Fibroblast of lung (primary cell): ENCODE results near the gene QSOX1.

Experiments
- EZH2 ChIP-seq: IDR thresholded peaks from 2 replicates; pipeline ENCODE4 v1.5.1; 2012; ENCODE audit warnings: low read length, control low read depth, mild to moderate bottlenecking; ENCODE audit errors: missing control alignments
- TF ChIP-seq, protein P1 (sequence below), 2 donors: IDR thresholded peaks in 1 of 2; conservative IDR thresholded peaks in 1 of 2; 1 replicate in 1 of 2; 2 replicates in 1 of 2; pipeline ENCODE4 v1.5.1; 2011 to 2012; ENCODE audit warnings: low read length in 2 of 2, control low read depth in 1 of 2, inconsistent platforms in 1 of 2, low read depth in 1 of 2, mild to moderate bottlenecking in 1 of 2

DNA sequence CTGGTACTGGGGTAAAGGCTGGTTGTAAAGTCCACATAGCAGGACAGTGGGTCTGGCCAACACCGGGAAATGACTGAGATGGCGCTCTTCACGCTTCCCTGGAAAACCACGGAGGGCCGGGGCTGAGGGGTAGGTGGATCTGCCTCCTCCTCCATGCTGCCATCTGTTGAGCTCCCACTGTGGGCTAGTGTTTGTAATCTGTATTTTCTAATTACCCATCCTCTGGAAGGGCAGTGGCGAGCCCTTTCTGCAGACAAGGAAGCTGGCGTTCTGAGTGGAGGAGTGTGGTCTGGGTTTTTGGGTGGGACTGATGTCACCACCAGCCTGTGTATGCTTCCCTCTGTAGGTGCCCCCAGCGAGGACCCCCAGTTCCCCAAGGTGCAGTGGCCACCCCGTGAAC lies 41.2 kb downstream of the QSOX1 start:
- TF ChIP-seq, protein P1, sequence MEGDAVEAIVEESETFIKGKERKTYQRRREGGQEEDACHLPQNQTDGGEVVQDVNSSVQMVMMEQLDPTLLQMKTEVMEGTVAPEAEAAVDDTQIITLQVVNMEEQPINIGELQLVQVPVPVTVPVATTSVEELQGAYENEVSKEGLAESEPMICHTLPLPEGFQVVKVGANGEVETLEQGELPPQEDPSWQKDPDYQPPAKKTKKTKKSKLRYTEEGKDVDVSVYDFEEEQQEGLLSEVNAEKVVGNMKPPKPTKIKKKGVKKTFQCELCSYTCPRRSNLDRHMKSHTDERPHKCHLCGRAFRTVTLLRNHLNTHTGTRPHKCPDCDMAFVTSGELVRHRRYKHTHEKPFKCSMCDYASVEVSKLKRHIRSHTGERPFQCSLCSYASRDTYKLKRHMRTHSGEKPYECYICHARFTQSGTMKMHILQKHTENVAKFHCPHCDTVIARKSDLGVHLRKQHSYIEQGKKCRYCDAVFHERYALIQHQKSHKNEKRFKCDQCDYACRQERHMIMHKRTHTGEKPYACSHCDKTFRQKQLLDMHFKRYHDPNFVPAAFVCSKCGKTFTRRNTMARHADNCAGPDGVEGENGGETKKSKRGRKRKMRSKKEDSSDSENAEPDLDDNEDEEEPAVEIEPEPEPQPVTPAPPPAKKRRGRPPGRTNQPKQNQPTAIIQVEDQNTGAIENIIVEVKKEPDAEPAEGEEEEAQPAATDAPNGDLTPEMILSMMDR (conservative IDR thresholded peaks at IDR 0.05 in 1 of 2, IDR thresholded peaks at IDR 0.05 in 1 of 2; ENCODE audit: low read depth in 1 of 2, low read length in 2 of 2), result no peak
- no peak for TF ChIP-seq EZH2
